ENCODE results near the gene NTHL1. TPM values are rescaled to one million over a fixed set of nuclear protein-coding genes. Genes with fewer than 3 reads are reported as not detected.

NTHL1 gene
- polyA plus RNA-seq, 6 donors from 2014 or later, result 21.4 to 38.3 (median 26.0) TPM

Other genes with a start within 250 kb of the NTHL1 start
- gene HAGH, start 221.0 kb downstream of the NTHL1 start, polyA plus RNA-seq (ENCODE audit: low read depth in 6 of 6), result 10 to 100 TPM; 21.1 to 68.5 (median 39.1) TPM
- gene FAHD1, start 220.6 kb downstream of the NTHL1 start, polyA plus RNA-seq (ENCODE audit: low read depth in 6 of 6), result 10 to 100 TPM; 20.2 to 28.1 (median 24.5) TPM
- not detected for gene MEIOB, start 175.7 kb downstream of the NTHL1 start, polyA plus RNA-seq (ENCODE audit: low read depth in 6 of 6)
- gene HS3ST6, start 129.4 kb downstream of the NTHL1 start, polyA plus RNA-seq (ENCODE audit: low read depth in 6 of 6), result not detected
- 10 to 100 TPM; 15.6 to 34.5 (median 18.8) TPM for gene MSRB1, start 104.6 kb downstream of the NTHL1 start, polyA plus RNA-seq (ENCODE audit: low read depth in 6 of 6)
- not detected for gene RPL3L, start 93.1 kb downstream of the NTHL1 start, polyA plus RNA-seq (ENCODE audit: low read depth in 6 of 6)
- 100 to 1,000 TPM; 163 to 200 (median 194) TPM for gene NDUFB10, start 88.3 kb downstream of the NTHL1 start, polyA plus RNA-seq (ENCODE audit: low read depth in 6 of 6)
- 1,000 to 10,000 TPM; 5,355 to 7,267 (median 6,090) TPM for gene RPS2, start 83.0 kb downstream of the NTHL1 start, polyA plus RNA-seq (ENCODE audit: low read depth in 6 of 6)
- gene RNF151, start 81.0 kb downstream of the NTHL1 start, polyA plus RNA-seq (ENCODE audit: low read depth in 6 of 6), result not detected
- gene TBL3, start 75.8 kb downstream of the NTHL1 start, polyA plus RNA-seq (ENCODE audit: low read depth in 6 of 6), result 10 to 100 TPM; 10.9 to 54.8 (median 35.4) TPM
- not detected for gene NOXO1, start 66.4 kb downstream of the NTHL1 start, polyA plus RNA-seq (ENCODE audit: low read depth in 6 of 6)
- 10 to 100 TPM; 31.9 to 58.2 (median 37.6) TPM for gene GFER, start 63.6 kb downstream of the NTHL1 start, polyA plus RNA-seq (ENCODE audit: low read depth in 6 of 6)
- gene SYNGR3, start 57.9 kb downstream of the NTHL1 start, polyA plus RNA-seq (ENCODE audit: low read depth in 6 of 6), result 1 to 10 TPM in 5 of 6 donors, not detected in 1; 1.5 to 4.1 (median 2.8) TPM
- gene ZNF598, start 38.0 kb downstream of the NTHL1 start, polyA plus RNA-seq (ENCODE audit: low read depth in 6 of 6), result 1 to 10 TPM; 2.7 to 8.4 (median 3.9) TPM
- not detected for gene NPW, start 28.0 kb downstream of the NTHL1 start, polyA plus RNA-seq (ENCODE audit: low read depth in 6 of 6)
- gene NHERF2, start 20.9 kb downstream of the NTHL1 start, polyA plus RNA-seq (ENCODE audit: low read depth in 6 of 6), result not detected
- gene TSC2, start 151 bp upstream of the NTHL1 start, polyA plus RNA-seq (ENCODE audit: low read depth in 6 of 6), result 10 to 100 TPM; 16.6 to 45.0 (median 24.9) TPM
- 10 to 100 TPM in 1 of 6 donors, 1 to 10 TPM in 5; 2.8 to 10.4 (median 4.0) TPM for gene PKD1, start 88.1 kb upstream of the NTHL1 start, polyA plus RNA-seq (ENCODE audit: low read depth in 6 of 6)
- 1 to 10 TPM in 4 of 6 donors, under 1 TPM in 1, not detected in 1; 0.66 to 2.7 (median 1.4) TPM for gene RAB26, start 100.8 kb upstream of the NTHL1 start, polyA plus RNA-seq (ENCODE audit: low read depth in 6 of 6)
- gene TRAF7, start 107.9 kb upstream of the NTHL1 start, polyA plus RNA-seq (ENCODE audit: low read depth in 6 of 6), result 1 to 10 TPM; 4.2 to 9.4 (median 5.6) TPM
- not detected for gene CASKIN1, start 148.8 kb upstream of the NTHL1 start, polyA plus RNA-seq (ENCODE audit: low read depth in 6 of 6)
- gene MLST8, start 157.6 kb upstream of the NTHL1 start, polyA plus RNA-seq (ENCODE audit: low read depth in 6 of 6), result 10 to 100 TPM; 28.1 to 43.1 (median 33.4) TPM
- gene BRICD5, start 163.0 kb upstream of the NTHL1 start, polyA plus RNA-seq (ENCODE audit: low read depth in 6 of 6), result under 1 TPM in 2 of 6 donors, not detected in 4; 0.48 to 0.49 TPM
- gene PGP, start 167.0 kb upstream of the NTHL1 start, polyA plus RNA-seq (ENCODE audit: low read depth in 6 of 6), result 10 to 100 TPM in 2 of 6 donors, 1 to 10 TPM in 4; 5.7 to 11.0 (median 9.5) TPM
- gene E4F1, start 175.8 kb upstream of the NTHL1 start, polyA plus RNA-seq (ENCODE audit: low read depth in 6 of 6), result 10 to 100 TPM in 2 of 6 donors, 1 to 10 TPM in 4; 6.4 to 16.1 (median 8.9) TPM
- under 1 TPM in 1 of 6 donors, not detected in 5; 0.30 TPM for gene DNASE1L2, start 188.6 kb upstream of the NTHL1 start, polyA plus RNA-seq (ENCODE audit: low read depth in 6 of 6)
- 10 to 100 TPM; 41.7 to 55.1 (median 48.6) TPM for gene ECI1, start 203.8 kb upstream of the NTHL1 start, polyA plus RNA-seq (ENCODE audit: low read depth in 6 of 6)
- gene RNPS1, start 220.3 kb upstream of the NTHL1 start, polyA plus RNA-seq (ENCODE audit: low read depth in 6 of 6), result 100 to 1,000 TPM; 238 to 325 (median 252) TPM